ENCODE measurements around the gene HMGCR. TPM values are rescaled to one million over a fixed set of nuclear protein-coding genes. Genes with fewer than 3 reads are reported as not detected.

Gene HMGCR
- total and polyA plus RNA-seq, 2 of the 8 experiments (the other 6 are each of a cell fraction or from before 2014, with no cell fraction given), result 45.8 to 199 TPM

DNA sequence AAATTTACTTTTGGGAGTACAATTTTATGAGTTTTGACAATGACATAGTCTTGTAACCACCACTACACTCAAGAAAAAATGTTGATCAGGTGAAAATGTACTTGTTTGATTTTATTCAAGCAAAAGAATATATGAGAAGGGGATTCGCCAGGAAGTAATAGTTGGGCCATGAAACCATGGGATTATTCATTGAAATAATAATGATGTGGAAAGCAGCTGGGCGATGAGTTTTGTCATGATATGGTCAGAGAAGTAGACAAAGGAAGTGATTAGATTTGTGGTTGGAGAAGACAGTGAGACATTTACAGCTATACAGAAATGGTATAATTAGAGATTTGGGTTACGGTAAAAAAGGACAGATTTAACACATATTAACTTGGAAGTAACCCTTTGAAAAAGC, 11.2 kb downstream of the HMGCR start:
- Histone ChIP-seq H3K79me1 (ENCODE audit: low read depth, low read length) (no peaks in the 10 kb centered on the region), H3K27me3 (replicated peaks in 1 of 4; ENCODE audit: control insufficient read depth in 3 of 4, extremely low read depth in 1 of 4, insufficient read depth in 3 of 4, low read length in 3 of 4) (no peaks in the 10 kb centered on the region), H3K4ac (replicated peaks; ENCODE audit: insufficient read length, low read depth, low read length) (no peak overlapping the region), H3K23ac (ENCODE audit: insufficient read length) (no peak overlapping the region), H3K18ac (ENCODE audit: extremely low read depth, low read length) (no peak overlapping the region), H3K4me2 (ENCODE audit: insufficient read depth in 1 of 2, low read depth in 2 of 2, low read length in 2 of 2) (no peak overlapping the region), H2BK12ac (ENCODE audit: low read depth, low read length) (no peak overlapping the region), H3K36me3 (ENCODE audit: control insufficient read depth in 2 of 4, insufficient read depth in 4 of 4, low read length in 3 of 4) (peaks cover 50 to 98% (median 72%) of the 10 kb centered on the region in 4 experiments), H3K23me2 (ENCODE audit: low read depth, low read length) (no peaks in the 10 kb centered on the region), H3K4me3 (ENCODE audit: extremely low read depth in 1 of 4, insufficient read depth in 2 of 4, low read depth in 3 of 4, low read length in 4 of 4) (no peak overlapping the region), H3K79me2 (ENCODE audit: control insufficient read depth in 1 of 2, insufficient read depth in 2 of 2, low read length in 2 of 2) (peaks cover 0 to 49% of the 10 kb centered on the region in 2 experiments; a peak in 3 of 4 replicates), H3K56ac (replicated peaks; ENCODE audit: insufficient read length, low read depth, low read length) (no peak overlapping the region), H3K14ac (ENCODE audit: insufficient read length) (no peak overlapping the region), H4K8ac (ENCODE audit: extremely low read depth, insufficient read depth, low read length) (no peak overlapping the region), H3K27ac (ENCODE audit: low read depth, low read length) (no peak overlapping the region), H2BK15ac (ENCODE audit: low read length) (no peak overlapping the region), H4K20me1 (replicated peaks in 1 of 2; ENCODE audit: control insufficient read depth in 1 of 2, insufficient read depth in 2 of 2, low read length in 2 of 2) (peaks cover 4 to 7% of the 10 kb centered on the region in 2 experiments), H2BK120ac (replicated peaks; ENCODE audit: low read depth, low read length) (no peak overlapping the region), H2AK5ac (ENCODE audit: low read depth, low read length) (no peak overlapping the region), H3K4me1 (replicated peaks in 1 of 4; ENCODE audit: control insufficient read depth in 3 of 4, insufficient read depth in 4 of 4, low read length in 3 of 4) (no peaks in the 10 kb centered on the region), H2BK5ac (ENCODE audit: low read depth, low read length) (no peak overlapping the region), H3K9ac (replicated peaks in 1 of 4; ENCODE audit: extremely low read depth in 1 of 4, low read depth in 3 of 4, low read length in 3 of 4) (no peak overlapping the region), H4K5ac (ENCODE audit: insufficient read length, low read depth, low read length) (no peak overlapping the region), H3K9me3 (ENCODE audit: insufficient read depth in 2 of 2, low read depth in 1 of 2, low read length in 1 of 2) (no peaks in the 10 kb centered on the region), H2AFZ (ENCODE audit: low read length) (no peak overlapping the region), H4K91ac (replicated peaks; ENCODE audit: insufficient read length, low read length) (no peak overlapping the region), H2BK20ac (ENCODE audit: low read length) (no peak overlapping the region)
- FAIRE-seq, result no peak
- no peak for DNase-seq (ENCODE audit: low read depth in 1 of 2, low spot score in 2 of 2)
- POLR2A ChIA-PET (ENCODE audit: partially characterized antibody), result interaction anchor here (0.6 kb wide), 1 partner anchor 1235 kb away, joined by 4 read pairs; no protein-coding TSS in a partner anchor
- CTCF ChIA-PET (ENCODE audit: partially characterized antibody), result no interaction called here
- TF ChIP-seq RAD21 (IDR thresholded peaks at IDR 0.05 in 1 of 2, conservative IDR thresholded peaks at IDR 0.05 in 1 of 2; ENCODE audit: low read depth in 2 of 2, low read length in 2 of 2) (no peak), PHF8 (conservative IDR thresholded peaks at IDR 0.05; ENCODE audit: low read depth, low read length) (no peak), RFX5 (IDR thresholded peaks at IDR 0.05; ENCODE audit: borderline replicate concordance, low read depth, low read length) (no peak), FOSL1 (IDR thresholded peaks at IDR 0.05; ENCODE audit: insufficient read depth, low read depth, low read length) (no peak), RXRA (IDR thresholded peaks at IDR 0.05; ENCODE audit: insufficient read depth, low read depth, low read length) (no peak)
- TF ChIP-seq, protein P1, sequence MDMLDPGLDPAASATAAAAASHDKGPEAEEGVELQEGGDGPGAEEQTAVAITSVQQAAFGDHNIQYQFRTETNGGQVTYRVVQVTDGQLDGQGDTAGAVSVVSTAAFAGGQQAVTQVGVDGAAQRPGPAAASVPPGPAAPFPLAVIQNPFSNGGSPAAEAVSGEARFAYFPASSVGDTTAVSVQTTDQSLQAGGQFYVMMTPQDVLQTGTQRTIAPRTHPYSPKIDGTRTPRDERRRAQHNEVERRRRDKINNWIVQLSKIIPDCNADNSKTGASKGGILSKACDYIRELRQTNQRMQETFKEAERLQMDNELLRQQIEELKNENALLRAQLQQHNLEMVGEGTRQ (IDR thresholded peaks at IDR 0.05; ENCODE audit: low read length), result no peak
- 92% methylated on average over 3 of the region's 3 CpGs; no CpG with 5 or more reads in 1 of the 2 experiments for WGBS, 2 experiments (ENCODE audit: extremely low coverage in 1 of 2, insufficient coverage in 1 of 2, insufficient read length in 1 of 2, insufficient replicate concordance in 2 of 2, low coverage in 1 of 2, low lambda C conversion rate in 2 of 2, missing lambda C conversion rate in 1 of 2)
